ENCODE measurements around the gene CELSR2. TPM values are rescaled to one million over a fixed set of nuclear protein-coding genes. Genes with fewer than 3 reads are reported as not detected.

Gene CELSR2
- total RNA-seq, 2 experiments from 2014 or later: 1.0 to 1.3 TPM

DNA sequence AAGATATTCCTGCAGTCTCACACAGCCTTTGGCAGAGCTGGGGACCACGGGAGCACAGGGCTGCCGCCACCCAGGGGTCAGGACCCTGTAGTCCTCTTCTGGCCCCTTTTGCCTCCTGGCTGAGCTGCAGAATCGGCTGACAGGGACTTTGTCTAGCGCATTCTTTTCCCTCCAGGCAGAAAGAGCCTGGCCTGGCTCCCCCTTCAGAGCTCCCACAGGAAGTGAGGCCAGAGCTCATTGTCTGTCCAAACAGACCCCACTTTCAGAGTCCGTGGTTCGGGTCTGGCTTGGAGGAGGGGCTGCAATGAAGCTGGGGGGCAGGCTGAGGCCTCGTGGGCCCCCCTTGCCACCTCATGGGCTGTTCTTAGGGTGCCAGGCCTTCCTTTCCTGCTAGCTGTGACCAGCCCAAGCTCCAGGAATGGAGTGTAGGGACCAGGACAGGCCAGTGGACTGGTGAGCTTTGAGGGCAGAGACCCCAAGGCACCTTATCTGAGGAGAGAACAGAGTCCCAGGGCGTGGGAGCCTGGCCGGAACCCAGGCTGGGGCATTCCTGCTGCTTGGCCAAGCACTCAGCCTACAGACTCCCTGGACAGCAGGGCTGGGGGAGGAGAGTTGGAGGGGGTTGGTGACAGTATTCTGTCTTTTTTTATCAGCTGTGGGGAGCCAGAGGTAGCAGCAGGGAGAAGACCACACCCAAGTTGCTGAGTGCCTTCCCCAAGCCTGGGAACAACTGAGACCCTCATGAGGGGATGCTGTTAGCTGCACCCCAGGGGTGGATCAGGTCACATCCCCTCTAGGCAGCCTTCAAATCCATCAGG is 4.7 kb downstream of the CELSR2 start:
- ChIA-PET CTCF (interaction anchor here (1.4 to 1.7 kb wide), 3 partner anchors 10 to 278 kb away, joined by 3 to 5 read pairs (median 4); no protein-coding TSS in a partner anchor), POLR2A (interaction anchor here (0.6 to 1.2 kb wide), 5 partner anchors 12 to 1804 kb away, joined by 3 to 5 read pairs (median 3); no protein-coding TSS in a partner anchor)
- Mint-ChIP-seq H3K9me3 (no peaks in the 10 kb centered on the region), H3K36me3 (no peaks in the 10 kb centered on the region), H3K4me3 (no peak overlapping the region), H3K27me3 (peaks cover 2% of the 10 kb centered on the region), H3K27ac (no peak overlapping the region), H3K4me1 (ENCODE audit: low read depth) (peaks cover 3% of the 10 kb centered on the region)
- intact Hi-C loops (cut with micrococcal nuclease): no loop called here
- no peak for DNase-seq

GRCh38 chr1:109254621-109255096 is 5.3 kb downstream of the CELSR2 start:
- POLR2A ChIA-PET: interaction anchor here (1.2 kb wide), 1 partner anchor 14 kb away, joined by 3 read pairs; no protein-coding TSS in a partner anchor
- Mint-ChIP-seq H3K27me3 (peaks cover 2% of the 10 kb centered on the region), H3K36me3 (no peaks in the 10 kb centered on the region), H3K4me1 (ENCODE audit: low read depth) (no peaks in the 10 kb centered on the region), H3K4me3 (no peak overlapping the region), H3K9me3 (no peaks in the 10 kb centered on the region), H3K27ac (no peak overlapping the region)
- CTCF ChIA-PET: interaction anchor here (1.4 to 1.5 kb wide), 2 partner anchors 10 to 23 kb away, joined by 3 to 5 read pairs; no protein-coding TSS in a partner anchor
- intact Hi-C loops (cut with micrococcal nuclease): no loop called here
- DNase-seq: no peak

DNA sequence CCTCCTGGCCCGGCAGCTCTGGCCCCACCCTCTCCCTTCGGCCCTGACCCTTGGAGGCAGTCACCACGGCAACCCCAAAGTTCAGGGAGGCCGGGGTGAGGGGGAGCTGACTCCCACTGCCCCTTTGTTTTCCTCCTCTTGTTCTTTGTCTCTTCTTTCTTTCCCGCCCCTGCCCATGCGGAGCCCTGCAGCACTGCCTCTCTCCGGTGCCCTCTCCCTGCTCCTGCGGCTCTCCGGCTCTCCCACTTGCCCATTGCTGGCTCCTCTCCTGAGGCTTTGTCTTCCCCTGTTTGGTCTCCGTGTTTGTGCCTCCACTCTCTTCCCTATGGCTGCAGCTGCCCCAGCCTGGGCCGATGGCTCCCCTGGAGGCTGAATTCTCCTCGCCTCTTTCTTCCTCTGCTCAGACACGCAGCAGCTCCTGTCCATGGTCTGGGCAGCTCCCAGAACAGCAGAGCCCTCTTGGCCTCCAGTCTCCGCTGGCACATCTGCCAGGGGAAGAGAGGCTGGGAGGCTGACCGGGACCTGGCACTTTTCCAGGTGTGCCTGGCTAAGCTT is 5.8 kb downstream of the CELSR2 start:
- ChIA-PET CTCF (interaction anchor here (1.4 to 1.5 kb wide), 2 partner anchors 9 to 22 kb away, joined by 3 to 5 read pairs; no protein-coding TSS in a partner anchor), POLR2A (interaction anchor here (0.8 kb wide), 1 partner anchor 41 kb away, joined by 3 read pairs; the partner anchor contains the start of gene SARS1)
- H3K4me3 Mint-ChIP-seq: no peak overlapping the region
- H3K9me3 Mint-ChIP-seq: no peaks in the 10 kb centered on the region
- peaks cover 2% of the 10 kb centered on the region for H3K27me3 Mint-ChIP-seq
- H3K4me1 Mint-ChIP-seq (ENCODE audit: low read depth): no peaks in the 10 kb centered on the region
- no peak for DNase-seq
- no peak overlapping the region for H3K27ac Mint-ChIP-seq
- intact Hi-C loops (cut with micrococcal nuclease): no loop called here
- H3K36me3 Mint-ChIP-seq: no peaks in the 10 kb centered on the region

GRCh38 chr1:109255678-109256077 is 6.3 kb downstream of the CELSR2 start:
- peaks cover under 1% of the 10 kb centered on the region for H3K27me3 Mint-ChIP-seq
- no peaks in the 10 kb centered on the region for H3K36me3 Mint-ChIP-seq
- ChIA-PET CTCF (interaction anchor here (1.4 kb wide), 1 partner anchor 22 kb away, joined by 3 read pairs; no protein-coding TSS in a partner anchor), POLR2A (interaction anchor here (0.8 kb wide), 1 partner anchor 42 kb away, joined by 3 read pairs; the partner anchor contains the start of gene SARS1)
- no peaks in the 10 kb centered on the region for H3K4me1 Mint-ChIP-seq (ENCODE audit: low read depth)
- no peak overlapping the region for H3K4me3 Mint-ChIP-seq
- DNase-seq: no peak
- H3K9me3 Mint-ChIP-seq: no peaks in the 10 kb centered on the region
- no peak overlapping the region for H3K27ac Mint-ChIP-seq
- intact Hi-C loops (cut with micrococcal nuclease): no loop called here

DNA sequence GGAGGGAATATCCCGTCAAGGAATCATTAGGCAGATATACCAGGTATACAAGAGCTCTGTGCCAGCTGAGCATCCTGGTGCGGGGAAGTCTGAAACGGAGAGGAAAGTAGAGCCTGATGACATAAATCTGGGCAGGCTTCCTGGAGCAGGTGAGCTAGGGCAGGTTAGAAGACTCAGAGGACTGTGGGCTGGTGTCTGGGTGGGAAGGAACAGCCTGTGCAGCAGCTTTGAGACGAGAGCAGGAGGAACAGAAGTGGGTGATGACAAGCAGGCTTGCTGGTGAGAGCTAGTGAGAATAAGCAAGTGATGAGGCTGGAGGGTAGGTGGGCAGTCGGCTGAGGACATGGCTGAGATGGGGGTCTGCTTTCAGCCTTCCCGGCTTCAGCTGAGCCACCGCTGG is 6.7 kb downstream of the CELSR2 start:
- H3K4me1 Mint-ChIP-seq (ENCODE audit: low read depth): no peaks in the 10 kb centered on the region

GRCh38 chr1:109256971-109257681 is 7.8 kb downstream of the CELSR2 start:
- H3K36me3 Mint-ChIP-seq: no peaks in the 10 kb centered on the region
- H3K4me3 Mint-ChIP-seq: no peak overlapping the region
- POLR2A ChIA-PET: no interaction called here
- no peaks in the 10 kb centered on the region for H3K9me3 Mint-ChIP-seq
- H3K27ac Mint-ChIP-seq: no peak overlapping the region
- DNase-seq: no peak
- no peaks in the 10 kb centered on the region for H3K4me1 Mint-ChIP-seq (ENCODE audit: low read depth)
- intact Hi-C loops (cut with micrococcal nuclease): no loop called here
- H3K27me3 Mint-ChIP-seq: no peaks in the 10 kb centered on the region
- CTCF ChIA-PET: interaction anchor here (1.1 kb wide), 1 partner anchor 276 kb away, joined by 3 read pairs; no protein-coding TSS in a partner anchor

More for the DNA sequence above, 6.7 kb downstream of the CELSR2 start:
- H3K9me3 Mint-ChIP-seq: no peaks in the 10 kb centered on the region
- no peak overlapping the region for H3K27ac Mint-ChIP-seq
- POLR2A ChIA-PET: interaction anchor here (0.8 kb wide), 1 partner anchor 42 kb away, joined by 3 read pairs; the partner anchor contains the start of gene SARS1
- H3K36me3 Mint-ChIP-seq: no peaks in the 10 kb centered on the region
- no peak overlapping the region for H3K4me3 Mint-ChIP-seq
- DNase-seq: no peak
- CTCF ChIA-PET: no interaction called here
- intact Hi-C loops (cut with micrococcal nuclease): no loop called here
- no peaks in the 10 kb centered on the region for H3K27me3 Mint-ChIP-seq

DNA sequence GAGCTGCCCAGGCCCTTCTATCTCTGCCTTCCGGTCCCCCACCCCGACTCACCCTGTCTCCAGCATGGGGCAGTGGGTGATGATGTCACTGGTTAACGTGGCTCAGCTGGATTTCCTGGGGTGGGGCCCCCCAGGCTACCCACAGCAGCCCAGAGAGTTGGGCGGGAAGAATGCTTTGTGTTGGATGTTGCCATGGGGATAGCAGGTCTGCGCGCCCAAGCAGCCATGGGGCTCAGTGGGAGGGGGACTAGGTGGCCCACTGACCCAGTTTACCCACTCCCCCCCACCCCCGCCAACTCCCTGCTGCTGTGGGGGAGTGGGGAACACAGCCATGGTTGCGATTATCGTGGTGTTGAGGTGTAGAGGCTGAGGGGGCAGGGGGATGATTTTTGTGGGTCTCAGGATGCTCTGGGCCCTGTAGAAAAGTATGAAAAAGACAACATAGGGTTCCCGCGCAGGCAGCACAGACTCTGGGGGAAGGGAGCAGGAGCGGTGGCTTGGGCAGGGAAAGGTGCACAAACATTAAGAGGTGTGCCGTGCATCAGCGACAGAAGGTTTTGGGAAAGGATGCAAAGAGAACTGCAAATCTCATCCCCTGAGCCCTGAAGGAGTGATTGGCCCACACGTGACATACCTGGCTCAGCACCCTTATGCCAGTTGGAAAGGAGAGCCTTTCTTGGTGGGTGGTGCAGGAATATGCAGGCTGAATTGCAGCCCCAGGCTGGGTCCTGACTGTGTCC is 8.5 kb downstream of the CELSR2 start:
- H3K27ac Mint-ChIP-seq: no peak overlapping the region
- POLR2A ChIA-PET: no interaction called here
- H3K4me3 Mint-ChIP-seq: no peak overlapping the region
- H3K4me1 Mint-ChIP-seq (ENCODE audit: low read depth): no peaks in the 10 kb centered on the region
- DNase-seq: no peak
- H3K36me3 Mint-ChIP-seq: no peaks in the 10 kb centered on the region
- H3K9me3 Mint-ChIP-seq: no peaks in the 10 kb centered on the region
- CTCF ChIA-PET: interaction anchor here (1.1 kb wide), 1 partner anchor 275 kb away, joined by 3 read pairs; no protein-coding TSS in a partner anchor
- no peaks in the 10 kb centered on the region for H3K27me3 Mint-ChIP-seq
- intact Hi-C loops (cut with micrococcal nuclease): no loop called here

DNA sequence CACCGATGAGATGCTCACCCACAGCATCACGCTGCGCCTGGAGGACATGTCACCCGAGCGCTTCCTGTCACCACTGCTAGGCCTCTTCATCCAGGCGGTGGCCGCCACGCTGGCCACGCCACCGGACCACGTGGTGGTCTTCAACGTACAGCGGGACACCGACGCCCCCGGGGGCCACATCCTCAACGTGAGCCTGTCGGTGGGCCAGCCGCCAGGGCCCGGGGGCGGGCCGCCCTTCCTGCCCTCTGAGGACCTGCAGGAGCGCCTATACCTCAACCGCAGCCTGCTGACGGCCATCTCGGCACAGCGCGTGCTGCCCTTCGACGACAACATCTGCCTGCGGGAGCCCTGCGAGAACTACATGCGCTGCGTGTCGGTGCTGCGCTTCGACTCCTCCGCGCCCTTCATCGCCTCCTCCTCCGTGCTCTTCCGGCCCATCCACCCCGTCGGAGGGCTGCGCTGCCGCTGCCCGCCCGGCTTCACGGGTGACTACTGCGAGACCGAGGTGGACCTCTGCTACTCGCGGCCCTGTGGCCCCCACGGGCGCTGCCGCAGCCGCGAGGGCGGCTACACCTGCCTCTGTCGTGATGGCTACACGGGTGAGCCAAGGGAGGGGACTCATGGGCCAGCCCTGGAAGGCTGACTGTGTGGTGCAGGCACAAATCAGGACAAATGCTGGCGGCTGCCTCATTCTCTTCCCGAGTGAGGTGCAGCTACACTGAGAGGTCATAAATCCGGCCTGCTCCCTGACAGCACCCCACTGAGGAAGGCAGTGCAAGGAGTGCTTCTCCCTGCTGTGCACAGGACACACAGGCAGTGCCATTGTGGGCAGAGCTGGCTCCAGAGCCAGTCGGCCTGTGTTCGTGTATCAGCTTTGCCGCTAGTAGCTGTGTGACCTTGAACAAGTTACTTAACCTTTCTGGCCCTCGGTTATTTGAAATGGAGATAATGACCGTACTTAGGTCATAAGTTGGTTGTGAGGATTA is 9.4 kb downstream of the CELSR2 start:
- DNase-seq: no peak
- no peak overlapping the region for H3K4me3 Mint-ChIP-seq
- ChIA-PET CTCF (interaction anchor here (1.4 kb wide), 1 partner anchor 18 kb away, joined by 6 read pairs; no protein-coding TSS in a partner anchor), POLR2A (no interaction called here)
- no peaks in the 10 kb centered on the region for H3K27me3 Mint-ChIP-seq
- intact Hi-C loops (cut with micrococcal nuclease): no loop called here
- no peak overlapping the region for H3K27ac Mint-ChIP-seq
- H3K9me3 Mint-ChIP-seq: no peaks in the 10 kb centered on the region
- H3K4me1 Mint-ChIP-seq (ENCODE audit: low read depth): peaks cover 1% of the 10 kb centered on the region
- H3K36me3 Mint-ChIP-seq: no peaks in the 10 kb centered on the region

DNA sequence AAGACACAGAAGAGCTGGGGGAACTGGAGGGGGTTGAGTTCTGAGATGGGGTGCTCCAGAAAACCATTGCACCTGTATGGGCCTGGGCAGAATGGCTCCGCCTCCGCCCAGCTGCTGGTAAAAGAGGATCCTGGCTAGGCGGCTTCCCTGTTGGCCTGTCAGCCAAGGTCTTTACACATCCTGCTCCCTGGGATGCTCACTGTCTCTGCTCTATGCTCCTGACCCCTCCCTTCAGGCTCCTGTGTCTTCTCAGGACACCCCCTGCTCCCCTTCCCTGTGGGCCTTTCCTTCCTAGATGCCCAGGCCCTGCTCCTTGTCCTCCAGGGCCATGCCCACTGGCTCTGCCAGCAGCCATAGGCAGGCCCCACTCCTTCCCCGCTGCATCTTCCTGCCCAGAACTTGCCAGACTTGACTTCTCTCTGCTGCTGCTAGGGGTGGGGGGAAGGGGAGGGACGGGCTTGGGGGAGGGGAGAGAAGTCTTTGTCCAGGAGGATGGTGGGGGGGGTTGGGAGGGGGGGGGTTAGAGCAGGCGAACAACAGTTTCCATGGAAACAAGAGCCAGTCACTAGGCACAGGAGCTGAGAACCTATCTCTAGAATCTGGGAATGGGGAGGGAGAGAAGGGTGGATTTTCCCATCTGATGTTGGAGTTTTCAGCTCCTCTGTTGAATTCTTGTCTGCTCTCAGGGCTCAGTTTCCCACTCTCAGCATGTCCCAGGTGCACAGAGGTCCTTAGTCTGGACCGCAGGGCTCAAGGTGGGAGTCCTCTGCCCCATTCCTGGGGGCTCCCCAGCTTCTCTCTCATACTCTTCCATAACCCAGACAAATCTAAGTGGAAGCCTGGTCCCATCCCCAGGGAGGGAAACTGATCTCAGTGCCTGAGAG is 10.6 kb downstream of the CELSR2 start:
- ChIA-PET POLR2A (no interaction called here), CTCF (interaction anchor here (1.4 to 1.6 kb wide), 2 partner anchors 17 to 138 kb away, joined by 4 to 6 read pairs; partner anchors contain the start of gene SORT1)
- Mint-ChIP-seq H3K4me3 (no peak overlapping the region), H3K4me1 (ENCODE audit: low read depth) (peaks cover 1% of the 10 kb centered on the region), H3K27me3 (no peaks in the 10 kb centered on the region), H3K27ac (no peak overlapping the region), H3K36me3 (no peaks in the 10 kb centered on the region), H3K9me3 (no peaks in the 10 kb centered on the region)
- no peak for DNase-seq
- intact Hi-C loops (cut with micrococcal nuclease): no loop called here

GRCh38 chr1:109261006-109261405 is 11.7 kb downstream of the CELSR2 start:
- Mint-ChIP-seq H3K27ac (no peak overlapping the region), H3K9me3 (no peaks in the 10 kb centered on the region), H3K4me1 (ENCODE audit: low read depth) (peaks cover 1% of the 10 kb centered on the region), H3K4me3 (no peak overlapping the region), H3K36me3 (no peaks in the 10 kb centered on the region), H3K27me3 (no peaks in the 10 kb centered on the region)
- ChIA-PET POLR2A (no interaction called here), CTCF (interaction anchor here (1.6 kb wide), 1 partner anchor 137 kb away, joined by 4 read pairs; the partner anchor contains the start of gene SORT1)
- intact Hi-C loops (cut with micrococcal nuclease): no loop called here
- no peak for DNase-seq

All from activated CD4-positive, alpha-beta memory T cell treated with anti-CD3 and anti-CD28 coated beads for 36 hours (primary cell).